GM12892 (cell line): ENCODE results near the gene CLEC12A.
A peak's percentile ranks its signal among the peaks of the same experiment; 100 is the strongest.
"Not testable (repeated sequence)": the region's sequence is repeated elsewhere in the genome, so short reads cannot be mapped to it uniquely, and the experiment has no call there.

Experiments used
- DNase-seq: peaks from one replicate; pipeline ENCODE4 v3.0.0; 2011; ENCODE audit not compliant: insufficient read length
- FAIRE-seq: peaks from 2 replicates; lab custom pipeline; 2011; peaks lifted over from hg19 to GRCh38; lab: Jason Lieb, UNC
- POLR2A ChIP-seq: IDR thresholded peaks from 2 replicates; pipeline ENCODE4 v1.6.1; 2011; ENCODE audit warnings: low read depth, low read length, control low read depth
- POLR2AphosphoS5 ChIP-seq: IDR thresholded peaks from 2 replicates; pipeline ENCODE4 v1.6.1; 2011; ENCODE audit warnings: low read depth, low read length, control low read depth
- TAF1 ChIP-seq: IDR thresholded peaks from 2 replicates; pipeline ENCODE4 v1.6.1; 2011; ENCODE audit warnings: low read depth, mild to moderate bottlenecking, control low read depth, low read length, borderline replicate concordance

The CLEC12A gene

GRCh38 chr12:9943240-9943639 lies 28.0 kb upstream of the CLEC12A start:
- no peak for DNase-seq
- no peak for TF ChIP-seq TAF1
- TF ChIP-seq POLR2A = no peak
- no peak for TF ChIP-seq POLR2AphosphoS5
- no peak for FAIRE-seq

- FAIRE-seq (no peak), DNase-seq (no peak)
- no peak for TF ChIP-seq TAF1
- no peak for TF ChIP-seq POLR2A
- TF ChIP-seq POLR2AphosphoS5 = no peak
Measured at GRCh38 chr12:9944391-9944790, 26.8 kb upstream of the CLEC12A start.

- TF ChIP-seq POLR2A (no peak), TAF1 (no peak), POLR2AphosphoS5 (no peak)
- FAIRE-seq (peak; percentile 86), DNase-seq (no peak)
Measured at GRCh38 chr12:9947674-9948073, 23.5 kb upstream of the CLEC12A start.

- peak; percentile 95 for FAIRE-seq
- DNase-seq = peak; percentile 14
- TF ChIP-seq POLR2AphosphoS5 = no peak
- no peak for TF ChIP-seq TAF1
- no peak for TF ChIP-seq POLR2A
Measured at GRCh38 chr12:9948606-9949296, 22.5 kb upstream of the CLEC12A start.

- FAIRE-seq = no peak
- DNase-seq = no peak
- no peak for TF ChIP-seq POLR2A
- TF ChIP-seq TAF1 = no peak
- no peak for TF ChIP-seq POLR2AphosphoS5
Measured at GRCh38 chr12:9951026-9951675, 20.1 kb upstream of the CLEC12A start.

GRCh38 chr12:9952954-9953729 lies 18.1 kb upstream of the CLEC12A start:
- not testable (repeated sequence) for DNase-seq, FAIRE-seq

- no peak for DNase-seq
- no peak for TF ChIP-seq TAF1
- TF ChIP-seq POLR2A = no peak
- FAIRE-seq = no peak
Measured at GRCh38 chr12:9957834-9958233, 13.4 kb upstream of the CLEC12A start.

- DNase-seq = no peak
- no peak for FAIRE-seq
- TF ChIP-seq POLR2A (no peak), POLR2AphosphoS5 (no peak), TAF1 (no peak)
Measured at GRCh38 chr12:9960590-9960989, 10.6 kb upstream of the CLEC12A start.

- TF ChIP-seq TAF1 (no peak), POLR2A (no peak), POLR2AphosphoS5 (no peak)
- DNase-seq (no peak), FAIRE-seq (no peak)
Measured at GRCh38 chr12:9961106-9961505, 10.1 kb upstream of the CLEC12A start.

GRCh38 chr12:9961901-9962300 lies 9.3 kb upstream of the CLEC12A start:
- TF ChIP-seq TAF1 (no peak), POLR2AphosphoS5 (no peak), POLR2A (no peak)

GRCh38 chr12:9969673-9970072 lies 1.5 kb upstream of the CLEC12A start:
- TF ChIP-seq POLR2AphosphoS5 (no peak), POLR2A (no peak), TAF1 (no peak)
- DNase-seq = no peak
- no peak for FAIRE-seq

More at GRCh38 chr12:9961901-9962300, 9.3 kb upstream of the CLEC12A start:
- no peak for FAIRE-seq
- DNase-seq = no peak

GRCh38 chr12:9973949-9974348 lies 2.7 kb downstream of the CLEC12A start:
- TF ChIP-seq POLR2AphosphoS5 = no peak
- no peak for TF ChIP-seq TAF1
- no peak for TF ChIP-seq POLR2A
- FAIRE-seq (no peak), DNase-seq (no peak)

- DNase-seq, FAIRE-seq: not testable (repeated sequence)
Measured at GRCh38 chr12:9974731-9975130, 3.5 kb downstream of the CLEC12A start.

GRCh38 chr12:9975614-9976013 lies 4.4 kb downstream of the CLEC12A start:
- DNase-seq = no peak
- TF ChIP-seq POLR2A (no peak), TAF1 (no peak), POLR2AphosphoS5 (no peak)
- no peak for FAIRE-seq

- FAIRE-seq, DNase-seq: not testable (repeated sequence)
Measured at GRCh38 chr12:9976626-9977025, 5.4 kb downstream of the CLEC12A start.
